ENCODE data around the gene NAPEPLD. TPM values are rescaled to one million over a fixed set of nuclear protein-coding genes. Genes with fewer than 3 reads are reported as not detected.

Gene NAPEPLD
- total RNA-seq, 4 donors from 2014 or later: 28.9 to 75.5 (median 71.2) TPM

- Histone ChIP-seq H3K4me1 (peaks cover 3 to 16% (median 7%) of the 10 kb centered on the region in 4 donors), H3K36me3 (no peaks in the 10 kb centered on the region)
- TF ChIP-seq, protein P1, sequence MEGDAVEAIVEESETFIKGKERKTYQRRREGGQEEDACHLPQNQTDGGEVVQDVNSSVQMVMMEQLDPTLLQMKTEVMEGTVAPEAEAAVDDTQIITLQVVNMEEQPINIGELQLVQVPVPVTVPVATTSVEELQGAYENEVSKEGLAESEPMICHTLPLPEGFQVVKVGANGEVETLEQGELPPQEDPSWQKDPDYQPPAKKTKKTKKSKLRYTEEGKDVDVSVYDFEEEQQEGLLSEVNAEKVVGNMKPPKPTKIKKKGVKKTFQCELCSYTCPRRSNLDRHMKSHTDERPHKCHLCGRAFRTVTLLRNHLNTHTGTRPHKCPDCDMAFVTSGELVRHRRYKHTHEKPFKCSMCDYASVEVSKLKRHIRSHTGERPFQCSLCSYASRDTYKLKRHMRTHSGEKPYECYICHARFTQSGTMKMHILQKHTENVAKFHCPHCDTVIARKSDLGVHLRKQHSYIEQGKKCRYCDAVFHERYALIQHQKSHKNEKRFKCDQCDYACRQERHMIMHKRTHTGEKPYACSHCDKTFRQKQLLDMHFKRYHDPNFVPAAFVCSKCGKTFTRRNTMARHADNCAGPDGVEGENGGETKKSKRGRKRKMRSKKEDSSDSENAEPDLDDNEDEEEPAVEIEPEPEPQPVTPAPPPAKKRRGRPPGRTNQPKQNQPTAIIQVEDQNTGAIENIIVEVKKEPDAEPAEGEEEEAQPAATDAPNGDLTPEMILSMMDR (IDR thresholded peaks at IDR 0.05): no peak
- TF ChIP-seq POLR2A (IDR thresholded peaks at IDR 0.05): no peak
These were observed 71.6 kb downstream of the NAPEPLD start for GRCh38 chr7:103077318-103077717.

GRCh38 chr7:103076764-103077163 lies 72.1 kb downstream of the NAPEPLD start:
- no peak overlapping the region for H3K4me3 ChIP-seq
- DNase-seq: no peak
- H3K36me3 ChIP-seq: no peaks in the 10 kb centered on the region
- H3K9me3 ChIP-seq: no peaks in the 10 kb centered on the region
- no peak overlapping the region for H3K27ac ChIP-seq
- peaks cover 3 to 16% (median 7%) of the 10 kb centered on the region in 4 donors for H3K4me1 ChIP-seq
- H3K27me3 ChIP-seq: no peaks in the 10 kb centered on the region
- TF ChIP-seq, protein P1 (IDR thresholded peaks at IDR 0.05): no peak
- no peak for TF ChIP-seq POLR2A (IDR thresholded peaks at IDR 0.05)

More at GRCh38 chr7:103077318-103077717, 71.6 kb downstream of the NAPEPLD start:
- DNase-seq: no peak
- Histone ChIP-seq H3K4me3 (no peak overlapping the region), H3K9me3 (no peaks in the 10 kb centered on the region), H3K27ac (no peak overlapping the region), H3K27me3 (no peaks in the 10 kb centered on the region)

DNA sequence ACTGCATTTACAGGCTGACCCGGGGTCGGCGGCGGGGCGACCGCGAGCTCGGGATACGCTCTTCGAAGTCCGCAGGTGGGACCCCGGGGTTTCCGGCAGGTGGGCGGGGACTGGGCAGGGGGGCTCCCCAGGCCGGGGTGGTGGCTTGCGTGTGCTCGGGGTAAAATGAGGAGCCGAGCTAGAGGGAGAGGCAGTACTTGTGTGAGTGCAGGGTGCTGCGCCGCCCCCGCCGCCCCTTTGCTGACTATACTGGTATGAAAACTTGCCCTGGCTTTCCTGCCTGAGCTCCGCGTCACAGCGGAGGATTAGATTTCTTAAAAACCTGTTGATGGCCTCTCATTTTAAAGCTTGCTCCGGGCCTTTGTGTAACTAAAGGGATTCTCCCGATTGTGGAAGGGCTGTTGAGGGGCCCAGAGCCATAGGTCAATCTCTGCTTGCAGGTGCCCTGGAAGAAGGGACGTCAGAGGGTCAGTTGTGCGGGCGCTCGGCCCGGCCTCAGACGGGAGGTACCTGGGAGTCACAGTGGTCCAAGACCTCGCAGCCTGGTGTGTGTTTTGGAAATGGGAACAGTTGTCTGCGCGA lies 73.5 kb downstream of the NAPEPLD start:
- peaks cover 3 to 16% (median 7%) of the 10 kb centered on the region in 4 donors for H3K4me1 ChIP-seq
- H3K4me3 ChIP-seq: peak overlapping the region; percentile 63 to 88 (median 79)
- peak; percentile 65 to 74 (median 71) for DNase-seq
- TF ChIP-seq POLR2A (IDR thresholded peaks at IDR 0.05): no peak
- TF ChIP-seq, protein P1 (IDR thresholded peaks at IDR 0.05): no peak
- no peaks in the 10 kb centered on the region for H3K9me3 ChIP-seq
- H3K36me3 ChIP-seq: no peaks in the 10 kb centered on the region
- H3K27me3 ChIP-seq: no peaks in the 10 kb centered on the region
- peak overlapping the region; percentile 83 to 95 (median 86) for H3K27ac ChIP-seq

- peak; percentile 86 to 96 (median 95) for DNase-seq
- peak within 1 kb of the TSS; percentile 63 to 88 (median 79) for H3K4me3 ChIP-seq
- H3K36me3 ChIP-seq: no peaks in the 10 kb centered on the region
- TF ChIP-seq, protein P1 (IDR thresholded peaks at IDR 0.05): peak in 4 of 6 experiments; percentile 29 to 57 (median 49)
- TF ChIP-seq POLR2A (IDR thresholded peaks at IDR 0.05): peak; percentile 32 to 47
- no peaks in the 10 kb centered on the region for H3K9me3 ChIP-seq
- H3K4me1 ChIP-seq: peaks cover 3 to 16% (median 7%) of the 10 kb centered on the region in 4 donors
- H3K27ac ChIP-seq: peak within 1 kb of the TSS; percentile 83 to 95 (median 86)
- no peaks in the 10 kb centered on the region for H3K27me3 ChIP-seq
These were observed 74.2 kb downstream of the NAPEPLD start, which contains the start of the genes ARMC10 and FBXL13 for GRCh38 chr7:103074519-103075336. Gene ARMC10, plus strand, starts transcription at chr7:103075140. Its CDS starts 133 bp downstream, at chr7:103075273. Gene FBXL13, minus strand, starts transcription at chr7:103074796.

DNA sequence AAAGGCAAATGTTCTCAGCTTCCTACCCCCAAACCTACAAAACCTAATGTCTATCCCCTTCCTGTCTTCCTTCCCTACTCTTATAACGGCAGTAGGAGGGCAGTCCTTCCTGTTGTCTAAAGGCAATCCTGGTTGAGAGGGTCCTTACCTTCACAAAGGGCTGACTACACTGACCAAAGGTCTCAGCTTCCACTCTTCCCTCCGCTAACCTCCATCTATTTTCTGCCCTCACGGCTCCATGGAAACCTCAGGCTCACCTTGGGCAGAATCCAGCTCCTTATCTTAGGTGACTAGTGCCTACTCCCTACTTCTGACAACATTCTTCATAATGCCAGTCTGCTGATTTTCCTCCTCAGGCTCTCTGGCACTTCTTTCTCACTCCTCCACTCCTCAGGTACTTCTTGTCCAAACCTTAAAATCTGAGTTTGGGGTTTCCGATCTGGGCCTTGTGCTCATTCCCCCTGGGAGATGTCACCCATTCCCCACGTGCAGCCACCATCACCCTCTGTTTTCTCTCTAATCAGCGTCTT lies 74.8 kb downstream of the NAPEPLD start:
- peak overlapping the region; percentile 83 to 95 (median 86) for H3K27ac ChIP-seq
- no peak for TF ChIP-seq POLR2A (IDR thresholded peaks at IDR 0.05)
- TF ChIP-seq, protein P1 (IDR thresholded peaks at IDR 0.05): no peak
- no peaks in the 10 kb centered on the region for H3K36me3 ChIP-seq
- H3K4me1 ChIP-seq: peaks cover 3 to 16% (median 7%) of the 10 kb centered on the region in 4 donors
- peak overlapping the region; percentile 63 to 88 (median 79) for H3K4me3 ChIP-seq
- H3K9me3 ChIP-seq: no peaks in the 10 kb centered on the region
- no peaks in the 10 kb centered on the region for H3K27me3 ChIP-seq
- no peak for DNase-seq

All from Peyer's patch (tissue), 4 donors.